Omental fat pad (tissue), 4 donors: ENCODE data around the gene ONECUT1. TPM values are rescaled to one million over a fixed set of nuclear protein-coding genes. Genes with fewer than 3 reads are reported as not detected.

Experiments
- ATAC-seq: fragments of 150-250 bp; one replicate; pipeline ENCODE4 v1.9.1; 2016; ENCODE audit warnings: mild to moderate bottlenecking, moderate library complexity; ENCODE audit not compliant: low FRiP score
- DNase-seq: peaks from one replicate; pipeline ENCODE4 v3.0.0-alpha.2; 2019; ENCODE audit warnings: low spot score
- total RNA-seq, 4 donors: library from RNA; depleted of rRNA; stranded (reverse); fragments of >200 nt; gene quantifications; one replicate each; pipeline ENCODE4 v1.1.0, GENCODE V29; 2016
- TF ChIP-seq, protein P1 (sequence below), 3 donors: fragments of 450-650 bp; IDR thresholded peaks; one replicate each; pipeline ENCODE4 v1.5.1; 2016 to 2017; ENCODE audit warnings: antibody characterized with exemption in 3 of 3, mild to moderate bottlenecking in 3 of 3, moderate library complexity in 2 of 3

Gene ONECUT1
- total RNA-seq, 4 donors from 2014 or later: 0.38 TPM; not detected in 3

DNA sequence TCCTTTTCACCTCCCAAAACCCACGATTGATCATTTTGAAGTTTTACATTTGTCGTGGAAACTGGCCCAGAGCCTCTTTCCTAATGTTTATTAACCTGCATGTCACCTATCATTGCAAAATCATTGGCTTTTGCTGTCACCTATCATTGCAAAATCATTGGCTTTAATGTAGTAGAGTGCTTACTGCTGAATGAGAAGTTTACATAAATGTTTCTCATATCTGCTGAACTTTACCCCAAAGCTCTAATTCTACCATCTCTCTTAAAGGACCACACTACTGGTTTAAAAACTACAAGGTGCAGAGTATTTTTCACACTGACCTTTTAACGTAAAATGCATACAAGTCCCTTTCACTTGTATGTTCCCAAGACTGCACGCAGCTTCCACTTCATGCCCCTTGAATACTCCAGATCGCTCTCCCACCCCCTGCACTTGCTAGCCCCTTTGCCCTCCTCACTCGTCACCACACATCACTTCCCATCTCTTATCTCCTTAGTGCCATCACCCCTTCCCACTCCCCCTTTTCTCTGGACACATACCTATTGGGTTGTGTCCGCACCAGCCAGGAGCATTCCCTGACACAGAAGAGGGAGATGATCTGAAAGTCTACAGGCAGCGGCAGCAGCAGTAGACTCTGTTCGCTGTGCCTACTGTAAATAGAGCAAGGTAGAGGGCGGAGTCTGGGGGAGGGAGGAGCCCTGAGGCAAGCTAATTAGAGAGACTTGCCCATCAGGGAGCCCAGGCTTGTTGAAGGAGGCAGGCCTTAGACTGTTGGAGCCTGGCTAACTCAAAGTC lies 80.8 kb downstream of the ONECUT1 start:
- ATAC-seq (no peak), DNase-seq (no peak)
- TF ChIP-seq, protein P1, sequence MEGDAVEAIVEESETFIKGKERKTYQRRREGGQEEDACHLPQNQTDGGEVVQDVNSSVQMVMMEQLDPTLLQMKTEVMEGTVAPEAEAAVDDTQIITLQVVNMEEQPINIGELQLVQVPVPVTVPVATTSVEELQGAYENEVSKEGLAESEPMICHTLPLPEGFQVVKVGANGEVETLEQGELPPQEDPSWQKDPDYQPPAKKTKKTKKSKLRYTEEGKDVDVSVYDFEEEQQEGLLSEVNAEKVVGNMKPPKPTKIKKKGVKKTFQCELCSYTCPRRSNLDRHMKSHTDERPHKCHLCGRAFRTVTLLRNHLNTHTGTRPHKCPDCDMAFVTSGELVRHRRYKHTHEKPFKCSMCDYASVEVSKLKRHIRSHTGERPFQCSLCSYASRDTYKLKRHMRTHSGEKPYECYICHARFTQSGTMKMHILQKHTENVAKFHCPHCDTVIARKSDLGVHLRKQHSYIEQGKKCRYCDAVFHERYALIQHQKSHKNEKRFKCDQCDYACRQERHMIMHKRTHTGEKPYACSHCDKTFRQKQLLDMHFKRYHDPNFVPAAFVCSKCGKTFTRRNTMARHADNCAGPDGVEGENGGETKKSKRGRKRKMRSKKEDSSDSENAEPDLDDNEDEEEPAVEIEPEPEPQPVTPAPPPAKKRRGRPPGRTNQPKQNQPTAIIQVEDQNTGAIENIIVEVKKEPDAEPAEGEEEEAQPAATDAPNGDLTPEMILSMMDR (IDR thresholded peaks at IDR 0.05): no peak

Other genes starting within 250 kb of the ONECUT1 start
- gene ARPP19, start 221.3 kb downstream of the ONECUT1 start, total RNA-seq: 100 to 1,000 TPM; 105 to 144 (median 131) TPM
- gene ATOSA, start 110.9 kb downstream of the ONECUT1 start, total RNA-seq: 100 to 1,000 TPM in 1 of 4 donors, 10 to 100 TPM in 3; 43.4 to 123 (median 72.2) TPM